HCT116 (cell line): ENCODE data around the gene NFE2L2. TPM values are rescaled to one million over a fixed set of nuclear protein-coding genes. Genes with fewer than 3 reads are reported as not detected.

Source experiments
- ATAC-seq: fragments of 200-7000 bp; cut with Tn5 transposase; 2 replicates; pipeline ENCODE4 v1.9.1; 2020; ENCODE audit warnings: mild to moderate bottlenecking, moderate library complexity
- BruUV-seq: library from RNA; stranded (reverse); fragments of 400-500 nt; replicated peaks from 2 replicates; lab custom pipeline; 2021; lab: Mats Ljungman, UMichigan
- CTCF ChIA-PET: fragments of 300-600 bp; sonication (Branson Sonifier 250); formaldehyde crosslinking; loops from one replicate; lab custom pipeline; 2021; ENCODE audit warnings: antibody characterized with exemption; lab: Charles Lee
- POLR2A ChIA-PET: fragments of 300-600, 350-600 bp; sonication (Branson Sonifier 250); formaldehyde crosslinking; loops from one replicate; lab custom pipeline; 2021; ENCODE audit warnings: antibody characterized with exemption; lab: Charles Lee
- RAD21 ChIA-PET, 2 experiments: fragments of 300-600 bp; sonication (Branson Sonifier 250); formaldehyde crosslinking; loops; one replicate each; lab custom pipeline; 2023; ENCODE audit warnings: low total read pairs in 2 of 2; ENCODE audit not compliant: uncharacterized antibody in 2 of 2, unreplicated experiment in 2 of 2, low non-redundant PET in 1 of 2; lab: Charles Lee
- DNase-seq: peaks from one replicate; pipeline ENCODE4 v3.0.0-alpha.2; 2010; ENCODE audit warnings: low read depth, low spot score
- H2AFZ ChIP-seq: fragments of 200-600 bp; shearing (Covaris generic), sonication (generic); 2 replicates; pipeline ENCODE4 v1.6.1; 2017; ENCODE audit warnings: low read depth, mixed run types, mixed read lengths, antibody characterized with exemption, low read length; ENCODE audit not compliant: poor library complexity, severe bottlenecking
- H3K27ac ChIP-seq: 2 replicates; pipeline ENCODE4 v1.5.1; 2012; ENCODE audit warnings: low read depth, low read length
- H3K27me3 ChIP-seq: fragments of 200-600 bp; sonication (generic); 2 replicates; pipeline ENCODE4 v1.6.1; 2016; ENCODE audit warnings: mixed run types, low read length, mixed read lengths; ENCODE audit not compliant: insufficient read depth
- H3K36me3 ChIP-seq, 2 experiments: fragments of 200-500 bp in 1 of 2; fragments of 200-600 bp in 1 of 2; sonication (Bioruptor generic) in 1 of 2; sonication (generic) in 1 of 2; 2 replicates each; pipeline versions ENCODE4 v1.5.1 to v1.6.1; 2014 to 2016; ENCODE audit warnings: low read length in 2 of 2, inconsistent platforms in 1 of 2, mixed read lengths in 1 of 2, mixed run types in 1 of 2; ENCODE audit not compliant: insufficient read depth in 2 of 2, control insufficient read depth in 1 of 2
- H3K4me1 ChIP-seq, 2 experiments: fragments of 200-600 bp in 1 of 2; sonication (generic) in 1 of 2; 2 replicates each; pipeline versions ENCODE4 v1.5.1 to v1.6.1; 2012 to 2017; ENCODE audit warnings: low read length in 2 of 2, inconsistent platforms in 1 of 2, mild to moderate bottlenecking in 1 of 2, mixed read lengths in 1 of 2, mixed run types in 1 of 2, moderate library complexity in 1 of 2; ENCODE audit not compliant: insufficient read depth in 2 of 2, control insufficient read depth in 1 of 2
- H3K4me2 ChIP-seq: fragments of 200-600 bp; sonication (generic); 2 replicates; pipeline ENCODE4 v1.6.1; 2017; ENCODE audit warnings: mixed run types, low read length, mixed read lengths
- H3K4me3 ChIP-seq, 2 experiments: fragments of 200-600 bp in 1 of 2; sonication (generic) in 1 of 2; replicated peaks in 1 of 2; 2 replicates each; pipeline ENCODE4 v1.5.1; 2011 to 2016; ENCODE audit warnings: low read length in 2 of 2, control low read depth in 1 of 2, low read depth in 1 of 2, mild to moderate bottlenecking in 1 of 2, mixed read lengths in 1 of 2, mixed run types in 1 of 2
- H3K79me2 ChIP-seq: fragments of 200-600 bp; sonication (generic); 2 replicates; pipeline ENCODE4 v1.6.1; 2017; ENCODE audit warnings: mild to moderate bottlenecking, mixed run types, low read length, moderate library complexity, mixed read lengths; ENCODE audit not compliant: insufficient read depth
- H3K9ac ChIP-seq: fragments of 200-600 bp; sonication (generic); 2 replicates; pipeline ENCODE4 v1.6.1; 2016; ENCODE audit warnings: low read length, mixed read lengths
- H3K9me2 ChIP-seq: fragments of 200-600 bp; sonication (generic), shearing (Covaris generic); 2 replicates; pipeline ENCODE4 v1.6.1; 2017; ENCODE audit warnings: mixed run types, mild to moderate bottlenecking, moderate library complexity; ENCODE audit not compliant: insufficient read depth
- H3K9me3 ChIP-seq, 2 experiments: fragments of 200-500 bp in 1 of 2; fragments of 200-600 bp in 1 of 2; sonication (Bioruptor generic) in 1 of 2; sonication (generic) in 1 of 2; 2 replicates each; pipeline ENCODE4 v1.6.1; 2014 to 2017; ENCODE audit warnings: low read length in 2 of 2, mixed read lengths in 2 of 2, inconsistent platforms in 1 of 2, low read depth in 1 of 2, mild to moderate bottlenecking in 1 of 2, mixed run types in 1 of 2, moderate library complexity in 1 of 2; ENCODE audit not compliant: control insufficient read depth in 1 of 2, insufficient read depth in 1 of 2
- H4K20me1 ChIP-seq: fragments of 200-600 bp; sonication (generic), shearing (Covaris generic); 2 replicates; pipeline ENCODE4 v1.6.1; 2017; ENCODE audit warnings: mixed run types, mild to moderate bottlenecking, moderate library complexity; ENCODE audit not compliant: insufficient read depth
- CEBPB ChIP-seq: IDR thresholded peaks from 2 replicates; pipeline ENCODE4 v1.6.1; 2012; ENCODE audit warnings: low read depth
- EZH2 ChIP-seq: fragments of 200-600 bp; sonication (generic); IDR thresholded peaks from 2 replicates; pipeline ENCODE4 v1.6.1; 2017; ENCODE audit warnings: antibody characterized with exemption, mixed run types
- EZH2phosphoT487 ChIP-seq: fragments of 200-600 bp; IDR thresholded peaks from 2 replicates; pipeline ENCODE4 v1.6.1; 2018; ENCODE audit warnings: antibody characterized with exemption, borderline replicate concordance
- POLR2AphosphoS5 ChIP-seq: IDR thresholded peaks from 2 replicates; pipeline ENCODE4 v1.6.1; 2011; ENCODE audit warnings: mild to moderate bottlenecking, low read depth, low read length, moderate library complexity
- RAD21 ChIP-seq: IDR thresholded peaks from 2 replicates; pipeline ENCODE4 v1.6.1; 2012; ENCODE audit warnings: low read depth, mild to moderate bottlenecking
- SIN3A ChIP-seq: IDR thresholded peaks from 2 replicates; pipeline ENCODE4 v1.6.1; 2012; ENCODE audit warnings: low read depth
- SRF ChIP-seq: IDR thresholded peaks from 2 replicates; pipeline ENCODE4 v1.6.1; 2012; ENCODE audit warnings: low read depth
- TCF7L2 ChIP-seq: IDR thresholded peaks from 2 replicates; pipeline ENCODE4 v1.7.0; 2011; ENCODE audit warnings: borderline replicate concordance, inconsistent platforms; ENCODE audit not compliant: insufficient read depth, insufficient read length; ENCODE audit errors: extremely low read depth
- YY1 ChIP-seq: IDR thresholded peaks from 2 replicates; pipeline ENCODE4 v1.6.1; 2011; ENCODE audit warnings: low read length, low read depth, moderate library complexity, mild to moderate bottlenecking; ENCODE audit not compliant: insufficient replicate concordance; ENCODE audit errors: extremely low read depth
- intact Hi-C: fragments of 100-400 bp; cut with micrococcal nuclease; formaldehyde crosslinking; loops from 2 replicates; pipeline ENCODE4 v1.10.0; 2022
- total RNA-seq: library from RNA; stranded (reverse); gene quantifications from one replicate; pipeline ENCODE4 v1.2.1, GENCODE V29; 2021; ENCODE audit not compliant: unreplicated experiment
- TF ChIP-seq, protein P1 (sequence below): IDR thresholded peaks from 2 replicates; pipeline ENCODE4 v1.6.1; 2011; ENCODE audit warnings: mild to moderate bottlenecking, low read length, moderate library complexity; ENCODE audit not compliant: insufficient replicate concordance; ENCODE audit errors: extremely low read depth
- TF ChIP-seq, protein P2 (sequence below): IDR thresholded peaks from 2 replicates; pipeline ENCODE4 v1.6.1; 2012

The NFE2L2 gene
- total RNA-seq, 1 experiment from 2014 or later: 106 TPM

DNA sequence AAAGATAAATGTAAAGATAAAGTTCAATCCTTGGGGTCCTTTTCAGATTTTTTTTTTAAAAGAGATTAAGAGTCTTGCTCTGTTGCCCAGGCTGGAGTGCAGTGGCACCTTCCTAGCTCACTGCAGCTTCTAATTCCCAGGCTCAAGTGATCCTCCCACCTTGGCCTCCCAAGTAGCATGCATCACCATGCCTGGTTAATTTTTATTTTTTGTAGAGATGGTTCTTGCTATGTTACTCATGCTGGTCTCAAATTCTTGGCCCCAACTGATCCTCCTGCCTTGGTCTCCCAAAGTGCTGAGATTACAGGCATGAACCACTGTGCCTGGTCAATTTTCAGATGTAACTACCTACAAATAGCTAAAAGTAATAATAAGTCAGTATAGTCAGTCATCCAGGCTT, 21.1 kb downstream of the NFE2L2 start:
- Histone ChIP-seq H3K27ac (peak overlapping the region; percentile 81), H3K9me2 (no peaks in the 10 kb centered on the region)
- RAD21 ChIA-PET: no interaction called here
- no peak for ATAC-seq
- BruUV-seq: no TSS peak
- TF ChIP-seq, protein P1, sequence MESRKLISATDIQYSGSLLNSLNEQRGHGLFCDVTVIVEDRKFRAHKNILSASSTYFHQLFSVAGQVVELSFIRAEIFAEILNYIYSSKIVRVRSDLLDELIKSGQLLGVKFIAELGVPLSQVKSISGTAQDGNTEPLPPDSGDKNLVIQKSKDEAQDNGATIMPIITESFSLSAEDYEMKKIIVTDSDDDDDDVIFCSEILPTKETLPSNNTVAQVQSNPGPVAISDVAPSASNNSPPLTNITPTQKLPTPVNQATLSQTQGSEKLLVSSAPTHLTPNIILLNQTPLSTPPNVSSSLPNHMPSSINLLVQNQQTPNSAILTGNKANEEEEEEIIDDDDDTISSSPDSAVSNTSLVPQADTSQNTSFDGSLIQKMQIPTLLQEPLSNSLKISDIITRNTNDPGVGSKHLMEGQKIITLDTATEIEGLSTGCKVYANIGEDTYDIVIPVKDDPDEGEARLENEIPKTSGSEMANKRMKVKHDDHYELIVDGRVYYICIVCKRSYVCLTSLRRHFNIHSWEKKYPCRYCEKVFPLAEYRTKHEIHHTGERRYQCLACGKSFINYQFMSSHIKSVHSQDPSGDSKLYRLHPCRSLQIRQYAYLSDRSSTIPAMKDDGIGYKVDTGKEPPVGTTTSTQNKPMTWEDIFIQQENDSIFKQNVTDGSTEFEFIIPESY: no peak
- TF ChIP-seq SIN3A: no peak
- no peak for TF ChIP-seq EZH2
- no peak for TF ChIP-seq SRF
- TF ChIP-seq EZH2phosphoT487: no peak
- TF ChIP-seq, protein P2, sequence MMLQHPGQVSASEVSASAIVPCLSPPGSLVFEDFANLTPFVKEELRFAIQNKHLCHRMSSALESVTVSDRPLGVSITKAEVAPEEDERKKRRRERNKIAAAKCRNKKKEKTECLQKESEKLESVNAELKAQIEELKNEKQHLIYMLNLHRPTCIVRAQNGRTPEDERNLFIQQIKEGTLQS: no peak
- TF ChIP-seq YY1: no peak
- no peak for TF ChIP-seq CEBPB
- TF ChIP-seq RAD21: no peak
- TF ChIP-seq POLR2AphosphoS5: no peak
- no peak for TF ChIP-seq TCF7L2
- TF ChIP-seq, all 23 proteins: peak for 0
- Histone ChIP-seq H2AFZ (no peak overlapping the region), H3K79me2 (peaks cover 100% of the 10 kb centered on the region), H3K9me3 (no peaks in the 10 kb centered on the region), H3K4me2 (peak overlapping the region; percentile 76), H3K36me3 (no peaks in the 10 kb centered on the region; a peak in 1 of 4 replicates), H3K27me3 (no peaks in the 10 kb centered on the region), H4K20me1 (no peaks in the 10 kb centered on the region), H3K9ac (peak overlapping the region; percentile 59), H3K4me3 (no peak overlapping the region; a peak in 1 of 4 replicates), H3K4me1 (peaks cover 73 to 88% of the 10 kb centered on the region in 2 experiments)
- POLR2A ChIA-PET: interaction anchor here (1.0 to 1.5 kb wide), 3 partner anchors 21 to 78 kb away, joined by 3 to 5 read pairs (median 3); partner anchors contain the start of gene NFE2L2
- intact Hi-C loops: no loop called here
- DNase-seq: no peak
- CTCF ChIA-PET: interaction anchor here (0.8 to 3.4 kb wide), 2 partner anchors 11 to 79 kb away, joined by 3 to 22 read pairs; no protein-coding TSS in a partner anchor
